ENCODE results near the gene ABHD10. TPM values are rescaled to one million over a fixed set of nuclear protein-coding genes. Genes with fewer than 3 reads are reported as not detected.
"Not testable (repeated sequence)": the region's sequence is repeated elsewhere in the genome, so short reads cannot be mapped to it uniquely, and the experiment has no call there.

ABHD10 gene
- total RNA-seq, 1 donor from 2014 or later: 18.3 TPM

DNA sequence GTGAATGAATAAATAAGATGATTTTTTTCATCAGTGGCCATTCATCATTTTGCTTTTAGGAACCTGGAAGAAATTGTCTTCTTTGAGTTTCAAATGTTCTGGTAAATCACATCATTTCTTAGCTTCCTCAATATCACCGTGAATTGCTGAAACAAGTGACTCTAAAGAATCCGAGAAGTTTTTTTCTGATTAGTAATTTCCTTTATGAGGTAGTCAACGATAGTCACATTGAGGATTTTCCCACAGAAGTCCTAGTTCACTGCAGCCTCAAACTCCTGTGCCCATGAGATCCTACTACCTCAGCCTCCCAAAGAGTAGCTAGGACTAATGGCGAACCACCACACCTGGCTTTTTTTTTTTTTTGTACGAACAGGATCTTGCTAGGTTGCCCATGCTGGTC lies 52.1 kb downstream of the ABHD10 start:
- peak in 1 of 2 donors; percentile 41 for DNase-seq (ENCODE audit: low read depth in 2 of 2)

DNA sequence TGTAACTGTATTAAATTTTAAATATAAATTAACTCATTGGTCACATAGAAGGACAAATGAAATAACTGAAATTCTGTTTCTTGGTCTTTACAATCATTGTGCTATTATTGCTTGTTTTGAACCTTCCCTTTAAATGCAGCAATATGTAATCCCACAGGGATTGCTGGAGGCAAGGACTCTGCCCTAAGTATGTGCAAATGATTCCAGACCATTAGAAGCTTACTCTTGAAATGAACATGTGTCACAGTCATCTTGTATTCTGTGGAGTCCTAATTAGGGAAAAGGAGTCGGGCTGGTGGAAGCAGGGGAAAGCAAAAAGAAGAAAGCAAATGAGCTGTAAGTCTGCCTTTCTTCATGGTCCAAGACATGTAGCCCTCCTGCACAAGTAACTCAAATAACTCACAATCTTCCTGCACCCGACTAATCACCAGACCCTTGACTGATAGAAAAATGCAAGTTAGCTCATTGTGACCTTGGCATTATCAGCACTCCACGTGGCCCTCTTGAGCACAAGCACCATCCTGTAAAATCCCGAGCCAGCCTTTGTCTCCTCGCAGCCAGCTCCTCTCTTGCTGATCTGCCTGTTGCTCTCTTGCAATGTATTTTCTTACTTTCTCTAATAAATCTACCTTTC lies 53.4 kb downstream of the ABHD10 start:
- DNase-seq (ENCODE audit: low read depth in 2 of 2): no peak

DNA sequence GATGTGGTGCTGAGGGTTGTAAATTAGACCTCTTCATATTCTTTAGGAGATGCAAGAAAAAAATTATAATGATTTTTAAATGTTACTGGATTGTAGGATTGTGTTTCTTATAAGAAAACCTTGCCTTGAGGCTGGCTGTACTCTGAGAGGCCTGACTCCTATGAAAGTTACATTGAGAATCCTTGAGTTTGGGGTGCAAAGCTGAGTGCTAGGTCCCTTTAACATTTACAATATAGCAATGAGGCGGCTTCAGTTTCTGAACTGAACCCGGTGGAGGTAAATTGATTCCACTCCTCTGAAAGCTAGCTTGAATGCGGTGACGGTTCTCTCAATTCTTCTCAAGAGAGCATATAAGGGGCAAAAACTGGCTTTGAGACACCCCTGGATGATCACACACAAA lies 55.6 kb downstream of the ABHD10 start, which contains the start of gene TMPRSS7:
Gene TMPRSS7, plus strand, starts transcription at position 301 of the 400 bp plus-strand sequence. CDS start 110 bp downstream, outside the sequence.
- DNase-seq (ENCODE audit: low read depth in 2 of 2): no peak

DNA sequence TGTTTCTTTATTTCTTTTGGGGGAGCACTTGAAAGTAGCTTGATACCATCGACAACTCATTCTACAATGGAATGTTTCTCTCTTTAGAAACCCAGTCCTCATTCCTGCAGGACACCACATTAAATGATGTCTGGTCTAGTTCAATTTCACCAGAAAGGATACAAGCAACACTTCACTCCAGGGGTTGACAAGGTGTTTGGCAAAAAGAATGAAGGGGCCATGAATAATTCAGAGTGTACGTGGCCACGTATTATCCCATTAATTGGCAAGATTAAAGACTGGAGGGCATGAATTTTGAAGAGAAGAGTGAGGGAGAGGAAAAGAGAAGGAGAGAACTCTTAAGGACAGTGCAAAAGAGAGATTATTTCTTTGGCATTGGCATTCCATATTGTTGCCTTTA lies 56.4 kb downstream of the ABHD10 start:
- DNase-seq (ENCODE audit: low read depth in 2 of 2): no peak

DNA sequence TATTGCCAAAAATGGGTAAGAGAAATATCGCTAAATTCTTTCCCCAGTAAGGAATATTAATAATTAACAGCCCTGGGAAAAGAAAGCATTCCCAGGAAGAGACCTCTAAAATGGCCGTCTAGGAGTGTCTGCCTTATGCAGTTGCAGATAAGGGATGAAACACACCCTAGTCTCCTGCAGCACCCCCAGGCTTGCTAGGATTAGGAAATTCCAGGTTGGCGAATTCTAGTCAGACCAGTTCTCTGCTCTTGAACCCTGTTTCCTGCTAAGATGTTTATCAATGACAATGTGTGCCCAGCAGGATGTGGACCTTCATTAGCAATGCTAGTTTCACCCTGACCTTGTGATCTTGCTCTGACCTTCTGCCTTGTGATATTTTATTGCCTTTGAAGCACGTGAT lies 58.4 kb downstream of the ABHD10 start:
- DNase-seq (ENCODE audit: low read depth in 2 of 2): not testable (repeated sequence)

DNA sequence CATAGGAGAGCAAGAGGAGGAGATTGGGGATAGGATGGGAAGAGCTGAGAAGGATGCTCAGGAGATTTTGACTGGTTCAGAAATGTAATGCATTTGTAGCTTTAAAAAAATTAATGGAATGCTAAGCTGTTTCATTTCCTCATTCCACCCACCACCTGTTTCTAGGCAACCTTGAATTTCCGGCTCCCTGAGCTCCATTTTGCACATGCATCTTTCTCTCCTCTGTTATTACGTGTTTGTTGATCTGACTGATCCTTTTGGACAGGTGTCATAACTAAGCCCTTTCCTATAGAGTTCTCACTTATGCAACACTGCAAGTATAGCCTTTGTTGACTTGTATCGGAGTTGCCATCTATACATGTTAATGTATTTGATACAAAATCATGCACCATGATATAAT lies 60.0 kb downstream of the ABHD10 start:
- no peak for DNase-seq (ENCODE audit: low read depth in 2 of 2)

DNA sequence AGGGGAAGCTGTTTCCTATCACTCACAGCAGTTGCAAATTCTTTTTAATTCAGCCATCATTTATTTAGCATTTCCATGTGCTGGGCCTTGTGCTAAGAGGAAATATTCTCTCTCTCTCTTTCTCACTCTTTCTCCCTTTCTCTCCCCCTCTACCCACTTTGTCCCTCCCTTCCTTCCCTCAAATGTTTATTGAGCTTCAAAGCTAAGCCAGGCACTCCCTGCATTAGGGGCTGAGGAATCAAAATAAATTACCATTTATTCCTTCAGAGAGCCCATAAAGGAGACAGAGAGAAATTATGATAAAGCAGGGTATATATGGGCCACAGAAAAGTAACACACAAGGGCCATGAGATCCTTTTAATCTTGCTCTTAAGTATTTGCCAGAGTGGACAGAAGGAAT lies 62.5 kb downstream of the ABHD10 start:
- DNase-seq (ENCODE audit: low read depth in 2 of 2): no peak

DNA sequence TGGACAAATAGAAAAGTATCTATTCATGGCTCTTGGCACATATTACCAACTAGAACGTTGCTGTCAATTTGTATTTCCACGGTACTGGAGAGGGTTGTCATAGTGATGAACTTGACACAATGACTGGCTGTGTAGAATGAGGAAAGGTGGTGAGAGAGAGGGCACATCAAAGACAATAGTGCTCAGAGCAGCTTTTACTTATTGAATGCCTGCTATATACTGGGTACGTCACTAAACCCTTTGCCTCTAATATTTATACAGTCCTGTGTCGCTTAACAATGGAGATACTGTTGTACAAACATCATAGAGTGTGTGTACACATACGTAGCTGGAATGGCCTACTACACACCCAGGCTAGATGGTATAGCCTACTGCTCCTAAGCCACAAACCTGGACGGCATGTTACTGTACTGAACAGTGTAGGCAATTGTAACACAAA lies 64.0 kb downstream of the ABHD10 start:
- peak; percentile 16 to 86 for DNase-seq (ENCODE audit: low read depth in 2 of 2)

Other genes with a start within 250 kb of the ABHD10 start
- 32.5 and 50.6 TPM in 2 replicates for gene PHLDB2, start 119.8 kb upstream of the ABHD10 start, total RNA-seq
- gene TAGLN3, start 19.9 kb downstream of the ABHD10 start, total RNA-seq: not detected in 2 replicates
- not detected in 2 replicates for gene TMPRSS7, start 55.7 kb downstream of the ABHD10 start, total RNA-seq
- gene C3orf52, start 107.4 kb downstream of the ABHD10 start, total RNA-seq: 4.8 and 9.1 TPM in 2 replicates
- gene GCSAM, start 154.2 kb downstream of the ABHD10 start, total RNA-seq: not detected in 2 replicates